ENCODE results near the gene FAM81A. TPM values are rescaled to one million over a fixed set of nuclear protein-coding genes. Genes with fewer than 3 reads are reported as not detected.
"Not testable (repeated sequence)": the region's sequence is repeated elsewhere in the genome, so short reads cannot be mapped to it uniquely, and the experiment has no call there.

FAM81A gene
- total and polyA plus RNA-seq, 12 donors: 1.3 to 10.1 (median 3.6) TPM

DNA sequence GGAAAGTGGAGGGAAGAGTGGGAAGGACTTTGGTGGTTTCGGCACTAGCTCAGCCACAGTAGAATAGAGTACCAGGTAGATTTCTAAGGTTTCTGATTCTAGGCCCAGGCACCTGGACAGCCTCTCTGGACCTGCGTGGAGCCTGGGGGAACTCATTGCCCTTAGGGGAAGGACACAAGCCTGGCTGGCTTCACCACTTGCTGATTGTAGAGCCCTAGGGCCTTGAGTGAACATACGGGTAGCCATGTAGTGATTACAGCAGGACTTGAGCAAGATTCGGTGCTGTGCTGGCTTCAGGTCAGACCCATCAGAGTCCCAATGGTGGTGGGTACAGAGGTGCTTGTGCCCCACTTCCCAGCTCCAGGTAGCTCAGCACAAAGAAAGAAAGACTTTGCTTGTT is 47.0 kb downstream of the FAM81A start:
- Histone ChIP-seq H3K9me3 (peaks cover 0 to 28% (median 4%) of the 10 kb centered on the region in 11 donors), H3K36me3 (no peaks in the 10 kb centered on the region), H3K27ac (no peak overlapping the region), H3K27me3 (no peaks in the 10 kb centered on the region), H3K4me1 (peaks cover 0 to 10% (median 0%) of the 10 kb centered on the region in 9 donors), H3K4me3 (no peak overlapping the region)
- ATAC-seq (no peak), DNase-seq (no peak)
- intact Hi-C loops (cut with DNase I): loop anchor here in 3 of 10 donors (10.0 kb wide), 2 partner anchors 110 to 240 kb away; partner anchors contain the start of gene MYO1E (in 3 of the 3)
- 86% methylated on average over 4 of the region's 4 CpGs for WGBS, 2 donors
- TF ChIP-seq, protein P1, sequence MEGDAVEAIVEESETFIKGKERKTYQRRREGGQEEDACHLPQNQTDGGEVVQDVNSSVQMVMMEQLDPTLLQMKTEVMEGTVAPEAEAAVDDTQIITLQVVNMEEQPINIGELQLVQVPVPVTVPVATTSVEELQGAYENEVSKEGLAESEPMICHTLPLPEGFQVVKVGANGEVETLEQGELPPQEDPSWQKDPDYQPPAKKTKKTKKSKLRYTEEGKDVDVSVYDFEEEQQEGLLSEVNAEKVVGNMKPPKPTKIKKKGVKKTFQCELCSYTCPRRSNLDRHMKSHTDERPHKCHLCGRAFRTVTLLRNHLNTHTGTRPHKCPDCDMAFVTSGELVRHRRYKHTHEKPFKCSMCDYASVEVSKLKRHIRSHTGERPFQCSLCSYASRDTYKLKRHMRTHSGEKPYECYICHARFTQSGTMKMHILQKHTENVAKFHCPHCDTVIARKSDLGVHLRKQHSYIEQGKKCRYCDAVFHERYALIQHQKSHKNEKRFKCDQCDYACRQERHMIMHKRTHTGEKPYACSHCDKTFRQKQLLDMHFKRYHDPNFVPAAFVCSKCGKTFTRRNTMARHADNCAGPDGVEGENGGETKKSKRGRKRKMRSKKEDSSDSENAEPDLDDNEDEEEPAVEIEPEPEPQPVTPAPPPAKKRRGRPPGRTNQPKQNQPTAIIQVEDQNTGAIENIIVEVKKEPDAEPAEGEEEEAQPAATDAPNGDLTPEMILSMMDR (IDR thresholded peaks at IDR 0.05): no peak

DNA sequence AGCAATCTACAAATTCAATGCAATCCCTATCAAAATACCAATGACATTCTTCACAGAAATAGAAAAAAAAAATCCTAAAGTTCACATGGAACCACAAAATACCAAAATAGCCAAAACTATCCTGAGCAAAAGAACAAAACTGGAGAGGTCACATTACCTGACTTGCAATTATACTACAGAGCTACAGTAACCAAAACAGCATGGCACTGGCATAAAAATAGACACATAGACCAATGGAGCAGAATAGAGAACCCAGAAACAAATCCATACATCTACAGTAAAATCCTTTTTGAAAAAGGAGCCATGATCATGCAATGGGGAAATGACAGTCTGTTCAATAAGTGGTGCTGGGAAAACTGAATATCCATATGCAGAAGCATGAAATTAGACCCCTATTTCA is 51.5 kb downstream of the FAM81A start:
- not testable (repeated sequence) for H3K36me3 ChIP-seq, H3K27me3 ChIP-seq, H3K4me3 ChIP-seq, H3K27ac ChIP-seq, ATAC-seq, DNase-seq
- H3K9me3 ChIP-seq: peaks cover 0 to 31% (median 4%) of the 10 kb centered on the region in 11 donors
- peaks cover 0 to 26% (median 9%) of the 10 kb centered on the region in 9 donors for H3K4me1 ChIP-seq
- intact Hi-C loops (cut with DNase I): loop anchor here in 3 of 10 donors (10.0 kb wide), 2 partner anchors 115 to 245 kb away; partner anchors contain the start of gene MYO1E (in 3 of the 3)

DNA sequence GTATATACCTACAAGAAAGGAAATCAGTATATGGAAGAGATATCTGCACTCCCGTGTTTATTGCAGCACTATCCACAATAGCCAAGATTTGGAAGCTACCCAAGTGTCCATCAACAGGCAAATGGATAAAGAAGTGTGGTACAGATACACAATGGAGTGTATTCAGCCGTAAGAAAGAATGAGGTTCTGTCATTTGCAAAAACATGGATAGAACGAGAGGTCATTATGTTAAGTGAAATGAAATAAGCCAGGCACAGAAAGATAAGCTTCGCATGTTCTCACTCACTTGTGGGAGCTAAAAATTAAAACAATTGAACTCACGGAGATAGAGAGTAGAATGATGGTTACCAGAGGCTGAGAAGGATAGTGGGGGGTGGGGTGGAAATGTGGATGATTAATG is 53.1 kb downstream of the FAM81A start:
- Histone ChIP-seq H3K27me3 (no peaks in the 10 kb centered on the region), H3K36me3 (no peaks in the 10 kb centered on the region), H3K27ac (no peak overlapping the region), H3K4me1 (peaks cover 0 to 19% (median 9%) of the 10 kb centered on the region in 9 donors), H3K4me3 (no peak overlapping the region), H3K9me3 (peaks cover 0 to 24% (median 4%) of the 10 kb centered on the region in 11 donors)
- TF ChIP-seq, protein P1 (IDR thresholded peaks at IDR 0.05): no peak
- WGBS, 2 donors: 28 to 37% methylated on average over 5 of the region's 5 CpGs
- DNase-seq: peak in 1 of 2 donors; percentile 5
- intact Hi-C loops (cut with DNase I): loop anchor here in 9 of 10 donors (5.0 to 10.0 kb wide), 11 partner anchors 114 to 1266 kb away; partner anchors contain the start of genes MYO1E (in 3 of the 9) and RNF111 (in 1 of the 9)
- peak; percentile 28 to 86 (median 67) for ATAC-seq

DNA sequence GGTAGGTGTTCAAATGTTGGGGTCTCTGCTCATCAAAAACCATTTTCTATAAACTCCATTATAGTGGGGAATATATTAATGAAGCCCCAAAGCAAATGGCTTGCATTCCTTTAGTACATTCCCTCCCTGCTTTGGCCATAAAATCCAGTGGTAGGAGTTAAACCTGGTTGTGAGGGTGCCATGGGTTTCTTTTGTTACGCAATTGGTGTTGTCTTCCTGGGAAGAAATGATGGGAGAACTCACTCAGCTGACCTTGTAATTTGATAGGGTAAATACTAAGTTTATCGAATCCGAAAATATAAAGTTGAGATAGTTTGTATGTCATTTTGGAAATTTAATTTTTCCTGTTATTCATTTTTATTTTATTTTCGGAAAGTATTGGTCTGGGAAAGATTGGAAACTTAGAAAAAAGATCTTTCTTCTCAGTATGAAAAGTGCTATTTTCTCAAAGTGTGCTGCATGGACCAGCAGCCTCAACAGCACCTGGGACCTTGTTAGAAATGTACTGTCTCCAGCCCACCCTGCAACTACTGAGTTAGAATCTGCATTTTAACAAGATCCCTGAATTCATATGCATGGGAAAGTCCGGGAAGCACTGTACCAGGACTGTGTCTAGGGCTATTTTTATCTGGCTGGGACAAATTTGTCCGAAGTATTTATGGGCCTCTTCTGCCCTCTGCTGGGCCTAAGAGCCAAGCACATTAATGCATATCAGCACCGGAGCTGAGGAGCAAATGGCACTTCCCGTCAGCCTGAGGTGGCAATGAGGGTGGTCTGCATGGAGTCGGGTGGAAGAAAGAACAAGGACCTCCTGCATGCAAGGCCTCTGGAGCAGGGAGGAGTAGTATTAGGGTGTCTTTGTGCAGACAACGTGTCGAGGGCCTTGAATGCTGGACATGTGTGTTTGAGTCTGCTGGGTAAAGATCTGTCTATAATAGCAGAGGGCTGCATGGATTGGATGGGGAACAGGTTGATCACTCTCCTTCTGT is 54.7 kb downstream of the FAM81A start:
- Histone ChIP-seq H3K27me3 (no peaks in the 10 kb centered on the region), H3K4me3 (peak overlapping the region in 2 of 10 donors; percentile 10 to 20), H3K27ac (no peak overlapping the region), H3K4me1 (peaks cover 0 to 19% (median 9%) of the 10 kb centered on the region in 9 donors), H3K9me3 (peaks cover 0 to 13% (median 4%) of the 10 kb centered on the region in 11 donors), H3K36me3 (no peaks in the 10 kb centered on the region)
- ATAC-seq: peak; percentile 88 to 96 (median 94)
- TF ChIP-seq, protein P1 (IDR thresholded peaks at IDR 0.05): peak; percentile 76 to 90 (median 84)
- WGBS, 2 donors: 22 to 27% methylated on average over 11 of the region's 11 CpGs
- DNase-seq: peak; percentile 34 to 71
- intact Hi-C loops (cut with DNase I): loop anchor here in 9 of 10 donors (2.0 to 10.0 kb wide), 14 partner anchors 114 to 1268 kb away; partner anchors contain the start of genes MYO1E (in 3 of the 9) and RNF111 (in 1 of the 9)
